NOMO-1 (cell line): ENCODE data around the gene RPS3.
"Not testable (repeated sequence)": the region's sequence is repeated elsewhere in the genome, so short reads cannot be mapped to it uniquely, and the experiment has no call there.

Experiments
- DNase-seq, 2 experiments: peaks; one replicate each; lab custom pipeline; 2025; ENCODE audit not compliant: unreplicated experiment in 2 of 2; lab: John Stamatoyannopoulos, UW

The RPS3 gene

DNA sequence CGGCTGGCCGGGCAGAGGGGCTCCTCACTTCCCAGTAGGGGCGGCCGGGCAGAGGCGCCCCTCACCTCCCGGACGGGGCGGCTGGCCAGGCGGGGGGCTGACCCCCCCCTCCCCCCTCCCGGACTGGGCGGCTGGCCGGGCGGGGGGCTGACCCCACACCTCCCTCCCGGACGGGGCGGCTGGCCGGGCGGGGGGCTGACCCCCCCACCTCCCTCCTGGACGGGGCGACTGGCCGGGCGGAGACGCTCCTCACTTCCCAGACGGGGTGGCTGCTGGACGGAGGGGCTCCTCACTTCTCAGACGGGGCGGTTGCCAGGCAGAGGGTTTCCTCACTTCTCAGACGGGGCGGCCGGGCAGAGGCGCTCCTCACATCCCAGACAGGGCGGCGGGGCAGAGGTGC is 10.7 kb downstream of the RPS3 start:
- not testable (repeated sequence) for DNase-seq

DNA sequence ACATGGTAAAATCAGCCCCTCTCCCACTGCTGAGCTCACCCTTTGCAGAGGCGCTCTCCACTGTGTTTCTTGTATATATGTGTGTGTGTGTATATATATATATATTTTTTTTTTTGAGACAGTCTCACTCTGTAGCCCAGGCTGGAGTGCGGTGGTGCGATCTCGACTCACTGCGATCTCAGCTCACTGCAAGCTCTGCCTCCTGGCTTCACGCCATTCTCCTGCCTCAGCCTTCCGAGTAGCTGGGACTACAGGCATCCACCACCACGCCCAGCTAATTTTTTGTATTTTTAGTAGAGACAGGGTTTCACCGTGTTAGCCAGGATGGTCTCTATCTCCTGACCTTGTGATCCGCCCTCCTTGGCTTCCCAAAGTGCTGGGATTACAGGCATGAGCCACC is 13.8 kb downstream of the RPS3 start:
- not testable (repeated sequence) for DNase-seq

DNA sequence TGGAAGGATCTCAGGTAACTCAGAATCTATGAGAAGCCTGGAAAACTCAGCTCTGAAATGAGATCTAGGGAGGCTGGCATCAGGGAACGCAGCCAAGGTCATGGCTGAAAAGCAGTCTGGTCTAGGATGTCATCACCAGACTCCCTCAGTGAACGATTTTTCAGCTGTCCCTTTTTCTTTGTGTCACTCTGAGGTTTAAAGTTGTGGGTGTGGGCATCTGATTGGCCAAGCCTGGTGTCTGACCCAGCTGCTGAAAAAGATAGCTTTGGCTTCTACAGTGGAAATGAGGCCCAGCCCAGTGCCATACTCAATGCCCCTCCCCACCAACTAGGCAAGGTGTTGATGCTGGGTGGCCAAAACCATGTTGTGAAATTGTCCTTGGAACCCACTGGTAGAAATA is 14.5 kb downstream of the RPS3 start:
- no peak for DNase-seq

GRCh38 chr11:75420224-75421034 is 21.1 kb downstream of the RPS3 start:
- no peak for DNase-seq

DNA sequence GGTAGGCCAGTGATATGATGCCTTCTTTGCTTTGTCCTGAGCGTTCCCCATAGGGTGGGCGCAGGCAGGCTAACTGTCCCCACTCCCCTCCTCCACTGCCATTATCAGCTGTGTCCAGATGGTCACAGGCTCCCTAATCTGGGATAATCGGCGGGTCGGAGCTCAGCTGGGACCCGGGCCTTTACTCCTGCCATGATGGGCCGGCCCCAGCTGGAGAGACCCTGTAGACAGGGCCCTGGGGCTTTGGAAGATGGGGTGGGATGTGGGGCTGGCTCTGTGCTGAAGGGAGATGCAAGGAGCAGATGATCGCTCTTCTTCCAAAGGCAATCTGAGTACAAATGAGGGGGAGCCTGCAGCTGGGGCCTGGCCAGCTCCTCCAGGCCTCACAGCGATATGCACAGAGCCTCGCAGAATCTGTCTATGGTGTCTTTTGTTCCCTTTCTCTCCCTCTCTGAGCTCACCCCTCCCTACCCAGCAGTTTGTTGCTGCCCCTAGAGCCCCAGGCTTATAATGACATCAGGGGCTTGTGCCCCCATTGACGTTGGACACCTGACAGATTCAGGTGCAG is 21.8 kb downstream of the RPS3 start:
- no peak for DNase-seq

GRCh38 chr11:75421902-75422247 is 22.6 kb downstream of the RPS3 start:
- DNase-seq = no peak

- no peak for DNase-seq
Measured at GRCh38 chr11:75422248-75423231, 23.2 kb downstream of the RPS3 start.

- DNase-seq = no peak
Measured at GRCh38 chr11:75423721-75424120, 24.4 kb downstream of the RPS3 start.

DNA sequence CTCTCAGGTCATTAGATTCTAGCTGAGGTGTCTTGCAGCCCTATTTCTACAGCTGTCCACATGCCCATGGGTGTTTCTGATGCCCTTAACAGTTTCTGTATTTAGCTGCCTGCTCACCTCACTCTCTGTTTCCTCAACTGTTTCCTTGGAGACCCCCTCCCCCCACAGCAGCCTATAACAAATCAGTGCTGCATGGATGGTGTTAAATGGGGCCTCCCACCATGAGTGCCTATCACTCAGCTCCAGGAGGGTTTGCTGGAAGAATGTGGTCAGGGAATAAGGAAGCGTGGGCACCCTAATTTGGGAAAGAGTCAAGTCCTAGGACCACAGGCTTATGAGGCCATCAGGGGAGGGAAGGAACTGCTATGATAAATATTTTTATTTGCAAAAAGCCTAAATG is 25.1 kb downstream of the RPS3 start:
- no peak for DNase-seq

DNA sequence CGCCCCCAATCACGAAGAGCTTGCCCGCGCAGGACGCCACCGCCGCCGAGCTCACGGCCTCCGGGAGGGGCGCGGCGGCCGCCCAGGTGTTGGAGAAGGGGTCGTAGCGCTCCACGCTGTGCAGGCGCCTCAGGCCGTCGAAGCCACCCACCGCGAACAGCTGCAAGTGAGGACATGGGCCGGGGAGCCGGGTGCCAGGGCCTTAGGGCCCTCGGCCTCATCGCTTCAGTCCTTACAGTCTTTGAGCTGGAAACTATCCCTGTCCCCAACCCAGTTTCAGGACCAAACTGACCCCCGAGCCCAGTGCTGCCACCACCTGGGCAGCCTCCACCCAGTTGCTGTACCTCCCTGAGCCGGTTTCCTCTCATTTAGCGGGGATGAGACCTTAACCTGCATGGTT is 26.1 kb downstream of the RPS3 start:
- DNase-seq = no peak

- DNase-seq = no peak
Measured at GRCh38 chr11:75426720-75427086, 27.4 kb downstream of the RPS3 start.

GRCh38 chr11:75427181-75427580 is 27.9 kb downstream of the RPS3 start:
- no peak for DNase-seq

- peak; percentile 49 to 64 for DNase-seq
Measured at GRCh38 chr11:75428281-75428724, 29.0 kb downstream of the RPS3 start.

- DNase-seq = no peak
Measured at GRCh38 chr11:75428989-75429640, 29.8 kb downstream of the RPS3 start.

DNA sequence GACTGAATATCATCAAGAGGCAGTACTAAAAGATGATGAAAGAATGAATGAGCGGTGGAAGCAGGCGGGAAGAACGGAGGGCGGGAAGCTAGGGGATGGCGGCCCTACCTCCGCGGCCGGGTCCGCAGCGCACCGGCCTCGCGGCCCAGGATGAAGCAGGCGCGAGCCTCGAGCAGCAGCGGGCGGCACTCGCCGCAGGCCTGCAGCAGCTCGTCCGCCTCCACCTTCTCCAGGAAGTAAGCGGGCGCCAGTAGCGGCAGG is 30.3 kb downstream of the RPS3 start:
- DNase-seq = no peak

DNA sequence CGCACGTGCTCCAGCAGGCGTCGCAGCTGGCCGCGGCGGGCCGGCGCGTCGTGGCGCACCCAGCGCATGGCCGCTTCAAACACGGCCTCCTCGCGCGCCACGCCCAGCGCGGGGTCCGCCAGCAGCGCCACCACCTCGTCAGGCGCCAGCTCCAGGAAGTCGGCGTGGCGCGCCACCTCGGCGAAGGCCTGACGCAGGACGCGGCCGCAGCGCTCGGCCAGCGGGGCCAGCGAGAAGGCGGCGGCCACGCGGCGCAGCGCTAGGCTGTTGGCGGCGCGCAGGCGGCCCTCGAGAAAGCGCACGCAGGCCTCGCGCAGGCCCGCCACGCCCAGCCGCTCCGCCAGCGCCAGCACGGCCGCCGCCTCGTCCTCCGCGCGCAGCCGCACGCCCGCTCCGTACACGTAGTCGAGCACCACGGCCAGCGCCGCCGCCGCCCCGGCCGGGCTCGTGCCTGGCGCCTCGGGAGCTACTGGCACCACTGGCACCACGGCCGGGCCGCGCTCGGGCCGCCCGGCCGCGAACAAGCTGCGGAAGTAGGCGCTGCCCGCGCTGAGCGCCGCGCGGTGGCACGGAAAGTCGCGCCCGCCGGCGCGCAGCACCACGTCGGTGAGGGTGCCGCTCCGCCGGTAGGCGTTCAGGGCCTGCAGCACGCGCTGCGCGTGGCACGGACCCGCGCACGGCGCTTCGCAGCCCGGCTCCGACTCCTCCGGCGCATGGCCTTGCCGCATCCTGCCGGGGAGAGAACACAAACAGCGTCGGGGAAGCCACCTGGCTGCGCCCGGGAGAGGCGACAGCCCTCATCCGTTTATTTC is 30.8 kb downstream of the RPS3 start:
- peak; percentile 77 for DNase-seq

DNA sequence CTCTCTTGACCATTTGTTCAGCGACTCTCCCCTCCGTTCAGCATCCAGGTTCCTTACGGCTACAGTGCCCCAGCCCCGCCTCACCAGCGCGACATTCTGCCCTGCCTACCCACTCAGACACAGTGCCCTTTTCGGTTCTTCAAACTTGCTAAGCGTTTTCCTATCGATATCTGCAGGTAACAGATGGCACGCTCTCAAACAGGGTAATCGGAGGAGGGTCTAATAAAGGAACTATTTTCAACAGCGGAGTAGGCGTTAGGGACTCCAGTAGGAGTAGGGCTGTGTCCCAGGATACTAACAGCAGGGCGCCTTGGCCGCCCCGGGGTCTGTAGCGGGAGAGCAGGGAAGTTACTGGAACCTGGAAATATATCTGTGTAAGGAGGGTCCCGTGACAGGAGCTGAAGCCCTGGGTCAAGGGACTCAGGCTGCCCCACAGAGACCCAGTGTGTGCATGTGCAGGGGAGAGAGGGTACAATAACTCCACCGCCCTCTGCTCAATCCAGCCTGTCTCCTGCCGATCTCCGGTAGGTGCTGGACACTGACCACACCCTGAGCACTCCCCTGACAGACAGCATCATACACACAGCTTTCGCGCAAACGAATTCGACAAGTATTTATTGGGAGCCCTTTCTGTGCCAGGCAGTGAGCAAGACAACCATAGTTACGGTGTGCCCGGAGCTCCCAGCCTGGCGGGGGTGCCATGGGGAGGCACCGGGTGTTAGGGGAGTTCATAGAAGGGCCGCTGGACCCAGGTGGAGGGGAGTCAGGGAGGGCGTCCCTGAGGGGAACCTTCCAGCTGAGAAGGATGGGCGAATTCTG is 31.6 kb downstream of the RPS3 start:
- DNase-seq = peak in 1 of 2 experiments; percentile 36

DNA sequence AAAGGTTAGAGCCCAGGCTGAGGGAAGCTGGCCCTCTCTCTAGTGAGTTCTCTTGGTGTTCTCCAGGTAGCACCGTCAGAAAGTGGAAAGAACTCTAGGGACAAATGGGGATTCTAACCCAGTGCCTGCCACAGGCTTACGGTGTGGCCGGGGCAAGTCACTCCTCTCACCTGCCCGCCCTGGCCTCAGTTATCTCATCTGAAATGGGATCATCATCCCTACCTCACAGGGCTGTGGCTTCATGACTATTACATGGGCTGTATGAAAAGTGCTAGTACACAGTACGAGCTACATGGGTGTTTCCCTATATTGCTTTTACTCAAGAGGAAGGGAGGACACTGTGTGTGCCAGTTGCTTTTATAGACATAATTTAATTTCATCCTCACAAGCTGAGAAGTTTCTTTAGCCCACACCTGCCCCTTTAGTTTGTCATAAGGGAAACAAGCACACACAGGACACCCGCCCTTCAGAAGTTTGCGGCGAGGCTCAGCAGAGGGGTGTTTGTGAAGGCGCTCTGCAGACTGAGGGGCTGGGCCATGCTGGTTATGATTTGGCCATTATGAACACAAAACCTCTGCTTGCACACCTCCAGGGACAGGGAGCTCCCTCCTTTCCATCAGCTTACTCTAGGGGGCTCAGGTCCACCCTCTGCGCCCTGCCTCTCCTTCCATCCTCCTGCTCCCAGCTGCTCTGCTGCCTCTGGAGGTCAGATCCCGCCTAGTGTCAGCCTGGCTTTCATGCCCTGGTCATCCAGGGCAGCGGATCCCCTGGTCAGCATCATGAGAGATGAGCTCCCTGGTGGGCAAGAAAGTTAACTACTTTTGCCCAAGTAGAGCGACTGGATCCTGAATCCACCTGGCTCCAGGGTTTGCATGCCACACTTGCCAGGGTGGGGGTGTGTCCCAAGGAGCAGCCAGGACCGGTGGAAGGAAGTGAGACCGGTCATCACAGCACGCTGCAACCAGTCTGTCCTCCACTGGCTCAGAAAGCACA is 32.5 kb downstream of the RPS3 start:
- DNase-seq = no peak
